ENCODE results near the gene MIOS.
A peak's percentile ranks its signal among the peaks of the same experiment; 100 is the strongest.

MIOS gene

DNA sequence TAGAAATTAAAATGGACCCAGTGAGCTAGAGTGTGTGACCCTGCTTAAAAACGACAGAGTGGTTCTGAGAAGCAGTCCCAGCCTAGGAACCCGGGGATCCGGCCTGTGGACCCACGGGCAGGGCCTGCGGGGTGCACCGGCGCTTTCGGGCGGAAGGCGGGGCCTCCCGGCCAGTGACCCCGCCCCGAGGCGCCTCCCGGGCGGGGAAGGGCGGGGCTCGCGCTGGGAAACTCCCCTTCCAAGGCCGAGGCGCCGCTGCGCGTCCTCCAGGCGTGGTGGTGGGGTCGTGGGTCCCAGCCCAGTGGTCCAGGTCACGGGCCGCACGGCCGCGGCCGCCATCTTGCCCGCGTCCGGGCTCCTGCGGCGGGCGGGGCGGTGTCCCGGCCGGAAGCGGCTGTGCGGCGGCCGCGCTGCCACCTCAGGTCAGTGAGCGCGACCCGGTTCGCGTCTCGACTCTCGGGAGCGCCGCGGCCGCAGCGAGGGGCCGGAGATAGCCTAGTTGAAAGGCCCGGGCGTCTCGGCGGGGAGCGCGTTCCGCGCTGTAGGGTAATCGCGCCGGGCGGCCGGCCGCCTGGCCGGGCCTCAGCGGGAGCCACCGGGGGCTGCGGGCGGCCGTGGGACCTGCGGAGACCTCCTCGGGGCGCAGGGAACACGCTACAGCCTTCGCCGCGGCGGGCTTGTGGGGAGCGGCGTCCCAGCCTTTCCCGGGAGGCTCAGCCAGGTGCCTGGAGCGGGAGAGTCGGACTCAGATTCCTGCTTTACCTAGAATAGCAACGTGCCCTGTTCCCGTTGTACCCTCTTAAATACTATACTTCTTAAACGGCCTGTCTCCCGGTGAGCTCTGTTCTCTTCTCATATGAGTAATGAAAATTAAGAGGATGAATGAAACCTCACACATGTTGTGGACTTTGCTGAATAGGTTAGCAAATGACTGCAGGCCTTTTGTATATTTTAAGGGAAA lies at the start of gene MIOS:
MIOS (plus strand) TSS at position 234 of the 961 bp plus-strand sequence. CDS start 5,592 bp downstream, outside the sequence.
- peak; percentile 91 for DNase-seq

DNA sequence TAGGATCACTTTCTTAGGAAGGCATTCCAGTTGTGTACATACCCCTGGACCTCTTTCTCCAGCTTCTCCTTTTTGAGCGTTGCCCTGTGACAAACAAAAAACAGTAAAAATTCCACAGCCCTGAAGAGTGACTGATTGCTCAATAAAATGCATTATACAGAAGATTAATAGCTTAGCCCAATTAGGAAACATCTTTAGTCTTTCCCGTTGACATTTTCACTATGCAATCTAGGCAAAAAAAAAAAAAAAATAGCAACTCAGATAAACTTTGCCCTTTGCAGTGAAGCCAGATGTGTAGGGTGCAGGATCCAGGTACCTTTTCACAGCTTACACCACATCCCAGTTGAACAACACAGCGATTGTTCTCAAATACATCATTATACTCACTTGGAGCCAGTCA lies 48.9 kb upstream of the MIOS start:
- no peak for DNase-seq

DNA sequence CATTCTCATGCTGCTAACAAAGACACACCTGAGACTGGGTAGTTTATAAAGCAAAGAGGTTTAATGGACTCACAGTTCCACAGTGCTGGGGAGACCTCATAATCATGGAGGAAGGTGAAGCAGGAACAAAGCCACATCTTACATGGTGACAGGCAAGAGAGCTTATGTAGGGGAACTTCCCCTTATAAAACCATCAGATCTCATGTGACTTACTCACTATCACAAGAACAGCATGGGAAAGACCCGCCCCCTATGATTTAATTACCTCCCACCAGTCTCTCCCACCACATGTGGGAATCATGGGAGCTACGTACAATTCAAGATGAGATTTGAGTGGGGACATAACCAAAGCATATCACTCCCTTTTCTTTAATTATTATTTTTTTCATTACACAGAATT lies 47.6 kb upstream of the MIOS start:
- DNase-seq = no peak

DNA sequence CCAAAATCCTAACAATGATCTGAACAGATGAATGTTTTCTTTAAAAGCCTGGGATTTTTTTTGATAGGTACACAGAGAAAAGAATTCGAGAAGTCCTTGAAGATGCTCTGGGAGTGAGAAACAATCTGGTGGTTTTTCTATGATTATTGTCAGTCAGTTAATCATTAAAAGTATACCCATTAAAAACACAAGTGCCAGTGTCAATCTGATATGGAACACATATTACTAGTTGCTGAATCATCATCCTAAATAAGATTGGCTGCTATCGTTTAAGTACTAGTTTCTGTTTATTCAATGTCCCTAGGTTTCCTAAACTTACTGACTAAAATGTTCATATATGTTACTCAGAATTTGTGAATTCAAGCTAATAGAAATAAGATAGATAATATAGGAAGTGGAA lies 47.2 kb upstream of the MIOS start:
- DNase-seq = no peak

DNA sequence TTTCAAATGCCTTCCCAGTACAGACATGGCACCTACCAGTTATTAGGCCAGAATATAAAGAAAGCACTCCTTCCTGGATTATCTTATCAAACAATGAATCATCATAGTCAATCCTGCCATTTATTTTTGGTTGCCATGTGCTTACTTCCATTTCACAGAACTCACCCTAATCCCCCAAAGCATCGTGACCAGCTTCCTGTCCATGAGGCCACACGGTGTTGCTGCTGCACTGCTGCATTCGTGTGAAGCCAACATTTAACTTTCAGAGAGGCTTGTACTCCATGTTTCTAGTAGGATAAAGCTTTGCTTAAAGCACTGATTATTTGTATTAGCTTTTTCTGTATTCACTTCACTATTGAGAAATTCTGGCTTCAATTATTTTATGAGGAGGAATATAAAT lies 45.4 kb upstream of the MIOS start:
- DNase-seq = no peak

DNA sequence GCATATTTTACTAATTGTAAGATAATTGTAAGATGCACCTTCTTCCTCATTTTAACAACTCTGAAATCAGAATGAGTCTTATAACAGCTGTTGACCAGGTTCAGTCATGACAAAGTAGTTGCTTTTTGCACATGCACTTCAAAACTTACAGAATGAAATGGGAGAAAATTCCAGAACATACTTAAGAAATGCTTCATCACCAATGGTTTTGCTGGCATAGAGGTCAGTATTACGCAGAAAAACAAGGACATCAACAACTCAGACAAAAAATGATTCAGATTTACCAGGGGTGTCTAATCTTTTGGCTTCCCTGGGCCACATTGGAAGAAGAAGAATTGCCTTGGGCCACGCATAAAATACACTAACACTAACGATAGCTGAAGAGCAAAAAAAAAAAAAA lies 44.3 kb upstream of the MIOS start:
- no peak for DNase-seq

DNA sequence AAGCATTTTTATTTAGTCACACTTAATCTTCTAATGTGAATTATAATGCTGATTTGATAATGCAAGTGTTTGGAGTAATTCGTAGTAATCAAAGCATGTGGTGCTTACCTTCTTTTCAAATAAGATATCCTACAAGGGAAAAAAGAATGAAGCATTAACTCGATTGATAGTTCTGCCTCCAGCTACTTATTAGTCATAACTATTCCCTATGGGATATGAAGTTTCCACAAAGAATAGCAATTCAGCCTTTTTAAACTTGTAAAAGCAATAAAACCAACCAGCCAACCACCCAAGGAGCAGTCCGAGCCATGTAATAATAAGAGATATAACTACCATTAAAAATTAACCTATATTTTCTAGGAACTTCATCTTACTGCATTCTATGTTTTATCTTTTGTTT lies 42.6 kb upstream of the MIOS start:
- DNase-seq = no peak

DNA sequence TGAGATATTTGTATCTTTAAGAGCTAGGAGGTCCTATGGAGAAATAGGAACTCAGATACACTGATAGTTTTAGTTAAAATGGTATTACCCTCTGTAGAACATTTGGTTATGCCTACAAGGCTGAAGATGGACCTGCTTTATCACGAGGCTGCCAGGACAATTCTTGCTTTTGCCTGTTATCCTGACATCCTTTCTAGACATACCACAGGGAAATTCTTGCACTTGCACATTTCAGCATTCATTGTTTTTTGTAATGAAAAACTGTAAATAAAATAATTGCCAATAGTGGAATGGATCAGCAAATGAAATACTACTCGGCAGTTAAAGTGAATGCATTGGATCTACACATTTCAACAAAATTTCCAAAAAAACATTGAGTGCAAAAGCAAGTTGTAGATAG lies 40.7 kb upstream of the MIOS start:
- DNase-seq = no peak

DNA sequence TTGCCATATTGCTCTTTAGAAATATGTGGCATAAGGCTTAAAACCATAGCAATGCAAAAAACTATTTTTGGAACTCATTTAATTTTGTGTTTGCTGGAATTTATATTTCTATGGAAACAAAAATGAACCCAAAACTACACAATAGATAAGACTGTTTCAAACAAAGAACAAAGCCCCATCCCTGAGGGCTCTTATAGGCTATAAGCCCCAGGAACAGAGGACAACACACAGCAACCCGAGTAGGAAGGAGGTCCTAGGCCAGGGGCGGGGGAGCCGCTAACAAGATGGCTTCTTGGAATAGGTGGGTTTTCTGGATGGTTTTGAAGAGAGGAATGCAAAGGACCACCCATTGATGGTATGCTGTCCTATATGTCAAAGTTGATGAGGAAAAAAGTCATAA lies 39.6 kb upstream of the MIOS start:
- DNase-seq = no peak

DNA sequence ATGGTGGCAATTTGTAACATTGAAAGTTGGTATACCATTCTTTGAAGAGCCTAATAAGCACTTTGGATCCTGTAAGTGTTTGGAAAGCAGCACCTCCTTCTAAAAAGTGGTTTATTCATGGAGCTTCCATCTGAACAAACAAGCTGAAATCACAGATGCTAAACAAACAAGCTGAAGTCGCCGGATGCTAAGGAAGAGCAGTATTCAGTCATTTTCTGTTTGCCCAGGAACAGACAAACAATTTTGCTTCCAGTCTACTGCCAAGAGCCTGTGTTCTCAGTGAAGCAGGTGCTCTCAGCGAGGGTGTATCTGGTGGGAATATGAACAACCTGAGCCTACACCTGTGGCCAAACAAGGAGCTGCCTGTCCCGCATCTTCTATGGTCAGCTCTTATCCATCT lies 37.4 kb upstream of the MIOS start:
- DNase-seq = no peak

DNA sequence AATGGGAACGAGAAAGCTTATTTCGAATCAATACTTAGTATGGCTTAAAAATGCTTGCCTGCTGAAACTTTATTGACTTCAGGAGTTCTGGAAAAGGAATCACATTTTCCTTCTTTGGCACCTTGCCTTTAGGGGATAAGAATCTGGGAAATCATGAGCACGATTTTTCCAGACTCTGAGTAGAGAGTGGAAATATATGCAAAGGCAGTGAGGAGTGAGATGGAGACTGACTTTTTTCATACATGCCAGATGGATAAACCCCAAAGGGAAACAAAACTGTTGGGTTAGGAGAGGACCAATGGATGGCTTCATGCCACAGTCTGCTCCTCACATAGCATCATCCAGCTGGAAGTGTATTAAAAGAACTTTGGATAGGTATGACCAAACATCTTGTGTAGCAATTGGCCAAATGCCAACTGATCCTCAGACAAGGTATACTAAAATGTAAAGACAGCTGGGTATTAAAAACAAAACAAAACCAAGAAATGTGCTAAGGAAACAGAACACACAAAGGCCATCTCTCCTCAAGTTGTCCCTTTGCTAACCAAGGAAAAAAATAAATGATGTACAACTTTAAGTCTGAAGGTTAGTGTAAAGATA lies 32.8 kb upstream of the MIOS start:
- no peak for DNase-seq

DNA sequence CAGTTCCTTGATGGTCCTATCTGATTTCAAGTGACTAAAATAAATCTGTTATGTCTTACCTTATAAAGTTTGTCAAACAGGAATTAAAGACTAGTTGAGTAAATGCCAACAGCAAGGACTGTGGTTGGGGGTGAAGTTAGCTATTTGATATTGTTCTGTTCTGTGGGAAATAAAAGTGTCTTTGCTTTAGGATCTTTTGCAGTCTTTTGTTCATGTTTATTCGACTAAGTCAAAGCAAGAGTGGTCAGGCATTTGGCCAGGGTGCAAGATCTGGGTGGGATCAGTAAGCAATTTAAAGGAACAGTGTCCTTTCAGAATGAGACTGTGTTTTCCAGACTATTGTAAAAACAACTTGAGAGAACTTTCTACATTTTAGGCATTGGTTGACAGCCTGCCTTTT lies 31.0 kb upstream of the MIOS start, which contains the start of gene COL28A1:
COL28A1 (minus strand) TSS at position 183 of the 400 bp plus-strand sequence. CDS start 2,998 bp downstream, outside the sequence.
- no peak for DNase-seq

DNA sequence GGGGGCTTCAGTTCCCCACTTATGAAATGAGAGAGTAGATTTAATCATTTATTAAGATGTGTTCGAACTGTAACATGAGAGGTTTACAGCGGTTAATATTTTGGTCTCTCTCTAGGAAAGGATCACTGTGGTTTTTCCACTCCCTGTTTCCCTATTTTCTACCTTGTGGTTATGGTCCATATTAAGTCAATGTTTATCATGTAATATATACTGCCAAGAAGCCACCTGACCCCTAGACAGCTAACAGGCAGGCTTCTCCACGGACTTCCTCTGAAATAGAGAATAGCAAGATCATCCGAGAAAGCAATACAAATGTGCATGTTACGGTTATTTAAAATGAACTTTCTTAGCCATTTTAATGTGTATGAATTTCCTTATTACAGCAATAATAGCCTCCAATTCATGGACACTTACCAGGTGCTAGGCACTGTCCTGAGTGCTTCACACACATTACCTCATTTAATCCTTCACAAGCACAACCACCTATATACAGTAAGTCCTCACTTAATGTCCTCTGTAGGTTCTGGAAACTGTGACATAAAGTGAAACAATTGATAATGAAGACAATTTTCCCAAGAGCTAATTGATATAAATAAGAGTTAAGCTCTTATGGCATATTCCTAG lies 30.2 kb upstream of the MIOS start:
- DNase-seq = no peak

DNA sequence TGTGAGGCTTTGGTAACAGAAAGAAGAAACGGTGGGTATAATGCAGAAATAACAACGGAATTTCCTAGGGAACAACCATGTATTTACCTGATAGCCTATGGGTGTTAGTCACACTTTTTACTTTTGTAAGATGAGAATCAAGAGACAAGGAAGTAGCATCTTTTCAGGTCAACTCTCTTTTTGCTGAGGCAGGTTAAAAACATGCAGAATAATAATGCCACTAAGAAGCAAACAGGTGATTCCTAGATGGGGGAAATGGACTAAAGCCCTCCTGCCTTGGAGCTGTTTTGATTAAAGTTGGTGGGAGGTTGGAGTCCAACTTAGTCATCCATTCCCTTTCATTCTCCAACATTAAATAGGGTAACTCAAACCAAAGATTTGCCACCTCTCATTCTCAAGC lies 29.0 kb upstream of the MIOS start:
- no peak for DNase-seq

DNA sequence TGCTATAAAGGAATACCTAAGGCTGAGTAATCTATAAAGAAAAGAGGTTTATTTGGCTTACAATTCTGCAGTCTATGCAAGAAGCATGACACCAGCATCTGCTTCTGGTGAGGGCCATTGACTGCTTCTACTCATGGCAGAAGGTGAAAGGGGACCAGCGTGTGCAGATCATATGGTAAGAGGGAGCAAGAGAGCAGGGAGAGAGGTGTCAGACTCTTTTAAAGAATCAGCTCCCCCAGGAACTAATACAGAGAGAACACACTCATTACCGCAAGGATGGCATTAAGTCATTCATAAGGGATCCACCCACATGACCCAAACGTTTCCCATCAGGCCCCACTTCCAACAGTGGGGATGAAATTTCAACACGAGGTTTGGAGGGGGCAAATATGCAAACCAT lies 27.5 kb upstream of the MIOS start:
- no peak for DNase-seq

DNA sequence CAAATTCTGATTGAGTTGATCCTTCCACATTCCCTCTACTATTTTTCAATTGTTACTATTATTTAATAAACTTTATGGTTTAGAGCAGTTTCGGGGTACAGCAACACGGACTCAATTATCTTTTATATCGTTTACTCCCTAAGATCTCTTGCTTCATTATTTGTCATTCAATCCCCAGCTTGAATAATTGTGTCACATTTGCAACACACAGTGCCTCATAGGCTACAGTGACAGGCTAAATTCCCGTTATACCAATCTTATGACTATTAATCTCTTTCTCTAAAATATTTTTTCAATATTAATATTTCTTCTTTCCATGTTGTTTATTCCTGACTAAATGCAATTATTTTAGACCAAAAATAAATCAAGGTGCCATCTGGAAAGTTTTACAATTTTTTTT lies 27.0 kb upstream of the MIOS start:
- no peak for DNase-seq

DNA sequence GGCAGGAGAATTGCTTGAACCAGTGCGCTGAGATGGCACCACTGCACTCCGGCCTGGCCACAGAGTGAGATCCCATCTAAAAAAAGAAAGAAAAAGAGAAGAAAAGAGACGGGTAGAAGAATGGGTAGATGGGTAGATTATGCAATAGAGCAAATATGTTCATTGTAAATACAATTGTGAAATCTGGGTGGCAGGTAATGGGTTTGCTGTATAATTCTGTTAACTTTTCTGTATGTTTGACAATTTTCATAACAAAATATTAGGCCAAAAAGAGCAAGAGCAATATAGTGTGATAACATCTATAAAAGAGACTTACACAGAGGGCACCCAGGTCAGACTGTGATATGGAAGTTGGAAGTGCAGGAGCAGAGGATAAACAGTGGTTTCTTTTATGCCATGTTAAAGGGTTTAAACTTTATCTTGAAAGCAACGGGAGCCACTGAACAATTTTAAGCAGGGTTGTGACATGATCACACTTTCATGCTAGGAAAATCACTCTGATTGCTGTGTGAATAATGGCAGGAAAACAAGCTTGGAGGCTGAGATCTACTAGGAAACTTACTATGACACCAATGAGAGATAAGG lies 24.3 kb upstream of the MIOS start:
- no peak for DNase-seq

DNA sequence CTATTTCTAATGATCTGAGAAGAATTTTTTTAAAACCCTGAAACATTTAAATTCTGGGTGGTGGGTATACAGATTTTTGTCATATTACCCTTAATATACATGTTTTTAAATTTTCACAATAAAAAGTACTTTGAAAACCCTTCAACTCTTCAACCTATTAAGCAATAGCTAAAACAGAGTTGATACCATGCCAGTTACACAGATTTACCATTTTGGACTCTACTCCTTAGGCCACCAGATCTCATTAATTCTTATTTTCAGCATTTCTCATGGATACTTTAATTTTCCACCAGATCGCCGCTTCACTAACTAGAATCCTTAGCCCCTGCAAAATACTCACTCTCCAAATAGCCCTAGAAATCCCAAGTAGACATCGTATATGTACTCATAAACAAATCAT lies 18.3 kb upstream of the MIOS start:
- no peak for DNase-seq

DNA sequence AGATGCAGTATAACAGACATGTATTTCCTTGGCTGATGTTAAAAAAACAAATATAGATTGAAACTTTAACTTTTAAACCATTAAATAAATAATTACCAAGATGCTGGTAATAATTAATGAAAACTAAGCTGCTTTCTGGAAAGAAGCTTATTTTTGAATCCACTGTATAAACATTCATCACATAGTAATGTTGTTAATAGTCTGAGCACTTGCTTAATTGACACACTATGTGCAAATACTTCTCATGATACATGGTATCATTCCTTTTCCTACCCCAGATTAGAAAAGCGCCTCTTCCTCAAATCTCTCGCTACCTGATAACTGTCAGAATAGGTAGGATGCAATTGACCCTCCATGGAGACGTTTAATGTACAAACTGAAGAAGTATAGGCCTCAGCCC lies 16.0 kb upstream of the MIOS start:
- DNase-seq = no peak

DNA sequence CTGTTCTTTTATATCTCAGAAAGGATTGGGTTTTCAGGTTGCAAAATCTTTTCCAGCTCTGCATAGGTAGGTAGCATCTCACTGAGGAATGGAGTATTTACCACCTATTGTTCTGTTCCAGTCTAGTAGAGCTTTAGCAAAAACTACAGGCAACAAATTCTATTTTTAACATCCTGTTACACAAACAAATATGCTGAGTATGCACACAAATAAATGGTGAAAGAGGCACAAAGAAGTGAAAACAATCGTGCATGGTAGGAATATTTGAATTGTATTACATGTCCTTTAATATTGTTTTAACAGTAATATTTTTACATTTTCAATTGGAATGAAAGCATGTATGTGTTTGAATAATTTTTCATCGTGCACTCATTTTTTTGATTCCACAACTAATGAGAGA lies 14.5 kb upstream of the MIOS start:
- DNase-seq = no peak

DNA sequence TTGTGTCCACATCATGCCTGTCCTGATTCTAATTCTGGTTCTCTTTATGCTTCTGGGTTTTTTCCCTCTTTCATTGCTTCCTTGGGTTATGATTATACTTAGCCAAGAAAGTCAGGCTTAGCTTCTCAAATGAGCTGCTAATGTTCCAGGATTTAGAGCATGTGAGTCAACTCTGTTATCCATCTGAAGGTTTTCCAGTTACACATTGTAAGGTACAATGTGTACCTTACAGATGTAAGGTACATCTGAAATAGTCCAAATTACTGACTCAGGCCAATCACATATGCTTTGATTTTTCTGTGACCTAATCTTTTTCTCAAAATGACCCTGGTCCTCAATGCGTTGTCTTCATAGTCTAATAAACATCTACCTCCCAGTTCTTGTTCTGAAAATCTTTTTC lies 13.3 kb upstream of the MIOS start:
- DNase-seq = no peak

DNA sequence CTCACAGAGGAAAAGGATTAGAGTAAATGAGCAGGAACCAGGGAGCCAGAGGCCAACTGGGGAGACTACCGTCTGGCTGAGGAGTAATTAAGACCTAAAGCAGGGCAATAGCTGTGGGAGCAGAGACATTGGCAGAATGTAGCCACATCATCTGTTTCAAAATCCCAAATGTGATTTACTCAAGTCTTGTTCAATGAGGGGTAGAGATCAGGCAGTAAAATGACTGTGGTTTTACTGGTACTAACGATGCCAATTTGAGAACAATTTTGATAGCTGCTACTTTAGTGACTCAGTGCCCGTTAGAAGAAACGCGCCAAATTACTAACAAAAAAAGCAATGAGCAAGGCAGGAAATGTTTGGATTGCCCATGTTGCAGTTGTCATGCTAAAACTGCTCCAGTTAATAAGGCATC lies 12.7 kb upstream of the MIOS start:
- no peak for DNase-seq

Measured in activated CD4-positive, alpha-beta T cell treated with anti-CD3 and anti-CD28 coated beads, Interleukin-10, Interleukin-2, amounts not matched to agents 100 ng/mL and 50 ng/mL, durations not matched to agents 16 hours and 8 hours (primary cell).